Daoy (cell line): ENCODE measurements around the gene GNA15. TPM values are rescaled to one million over a fixed set of nuclear protein-coding genes. Genes with fewer than 3 reads are reported as not detected.

ENCODE experiments used
- DNase-seq: peaks from one replicate; pipeline ENCODE4 v3.0.0-alpha.2; 2015; ENCODE audit warnings: low read depth
- total RNA-seq: library from RNA; depleted of rRNA; stranded (reverse); fragments of >200 nt; shearing (Covaris generic); gene quantifications from 2 replicates; pipeline ENCODE4 v1.2.3, GENCODE V29; 2014

Gene GNA15
- total RNA-seq, 1 experiment from 2014 or later: not detected

DNA sequence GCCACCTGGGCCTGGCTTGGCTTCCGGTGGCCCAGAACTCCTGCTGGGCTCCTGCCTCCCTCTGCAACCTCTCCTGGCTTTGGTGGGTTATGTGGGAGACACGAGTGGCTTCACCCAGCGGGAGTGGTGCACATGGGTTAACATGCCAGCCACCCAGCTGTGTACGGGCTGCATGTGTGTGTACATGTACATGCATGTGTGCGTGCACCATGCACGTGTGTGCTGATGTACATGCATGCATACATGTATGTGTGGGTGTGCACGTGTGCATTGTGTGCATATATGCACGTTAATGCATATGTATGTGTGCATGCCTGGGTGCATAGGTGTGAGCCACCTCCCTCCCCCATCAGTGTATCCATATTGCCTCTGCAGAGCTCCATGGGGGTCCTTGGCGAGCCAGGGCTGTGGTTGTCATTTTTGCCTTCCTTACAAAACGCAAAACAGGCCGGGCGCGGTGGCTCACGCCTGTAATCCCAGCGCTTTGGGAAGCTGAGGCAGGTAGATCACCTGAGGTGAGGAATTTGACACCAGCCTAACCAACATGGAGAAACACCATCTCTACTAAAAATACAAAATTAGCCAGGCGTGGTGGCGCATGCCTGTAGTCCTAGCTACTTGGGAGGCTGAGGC lies 29.2 kb upstream of the GNA15 start:
- DNase-seq: no peak

DNA sequence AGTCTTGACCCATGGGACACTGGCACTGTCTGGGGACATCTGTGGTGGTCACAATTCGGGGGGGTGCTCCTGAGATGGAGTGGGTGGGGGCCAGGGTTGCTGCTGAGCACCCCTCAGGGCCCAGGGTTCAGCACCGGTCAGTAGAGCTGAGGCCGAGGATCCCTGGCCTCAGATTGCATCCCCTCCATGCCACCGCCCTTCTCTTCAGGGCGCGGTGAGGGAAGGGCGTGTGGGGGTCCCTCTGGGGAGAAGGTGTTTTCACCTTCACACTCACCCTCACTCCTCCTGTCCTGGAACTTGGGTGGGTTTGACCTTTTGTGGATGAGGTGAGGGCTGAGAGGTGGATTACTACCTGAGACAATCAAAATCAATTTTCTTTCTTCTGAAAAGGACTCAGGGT lies 28.2 kb upstream of the GNA15 start:
- DNase-seq: no peak

DNA sequence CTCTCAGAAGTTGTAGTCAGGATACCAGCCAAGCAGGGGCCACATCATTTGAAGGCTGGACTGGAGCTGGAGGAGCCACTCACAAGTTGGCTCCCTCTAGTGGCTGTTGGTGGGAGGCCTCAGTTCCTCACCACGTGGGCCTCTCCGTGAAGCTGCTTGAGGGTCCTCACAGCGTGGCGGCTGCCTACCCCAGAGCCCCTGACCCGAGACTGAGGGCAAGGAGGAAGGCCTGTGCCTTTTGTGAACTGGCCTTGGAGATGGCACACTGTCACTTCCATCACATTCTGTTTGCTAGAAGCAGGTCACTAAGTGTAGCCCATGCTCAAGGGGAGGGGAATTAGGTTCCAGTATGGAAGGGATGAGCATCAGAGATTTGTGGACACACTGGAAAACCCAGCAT lies 27.1 kb upstream of the GNA15 start:
- DNase-seq: peak; percentile 69

DNA sequence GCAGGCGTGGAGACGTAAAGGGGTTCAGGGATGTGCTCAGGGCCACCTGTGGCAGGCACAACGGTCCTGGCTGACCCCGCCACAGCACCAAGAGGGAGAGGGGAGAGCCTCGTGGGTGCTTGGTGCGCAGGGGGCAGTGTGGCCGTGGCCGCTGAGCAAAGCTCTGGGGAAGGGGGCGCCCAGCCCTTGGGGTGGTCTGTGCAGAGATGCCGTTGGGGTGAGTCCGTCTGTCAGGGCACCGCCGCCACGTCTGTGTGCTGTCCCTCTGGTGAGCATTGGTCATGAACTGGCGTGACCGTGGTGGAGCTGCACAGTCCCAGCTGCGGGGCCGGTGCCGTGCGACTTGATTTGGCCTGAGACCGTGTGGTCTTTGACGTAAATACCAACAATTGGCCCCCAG lies 26.3 kb upstream of the GNA15 start:
- no peak for DNase-seq

DNA sequence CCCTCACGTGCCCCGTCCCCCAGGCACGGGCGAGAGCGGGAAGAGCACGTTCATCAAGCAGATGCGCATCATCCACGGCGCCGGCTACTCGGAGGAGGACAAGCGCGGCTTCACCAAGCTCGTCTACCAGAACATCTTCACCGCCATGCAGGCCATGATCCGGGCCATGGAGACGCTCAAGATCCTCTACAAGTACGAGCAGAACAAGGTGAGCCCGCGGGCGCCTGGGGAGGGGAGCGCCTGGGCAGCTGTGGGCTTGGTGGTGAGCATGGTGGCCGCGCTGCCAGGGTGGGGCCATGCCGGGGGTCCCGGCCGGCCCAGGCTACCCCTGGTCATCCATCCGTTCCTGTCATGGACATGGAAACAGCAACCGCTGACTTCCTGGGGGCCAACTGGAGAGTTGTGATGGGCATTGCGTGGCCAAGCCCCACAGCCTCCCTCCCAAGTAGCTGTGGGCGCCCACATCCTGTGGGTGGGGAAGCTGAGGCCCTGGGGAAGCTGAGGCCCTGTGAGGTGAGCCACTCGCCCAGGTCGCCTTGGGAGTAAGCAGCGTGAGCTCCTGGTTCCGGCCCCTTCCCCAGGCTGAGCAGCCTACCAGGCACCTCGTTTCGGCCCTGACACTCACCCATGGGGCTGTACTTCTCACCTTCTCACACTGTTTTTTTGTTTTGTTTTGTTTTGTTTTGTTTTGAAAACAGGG lies 25.6 kb upstream of the GNA15 start:
- no peak for DNase-seq

DNA sequence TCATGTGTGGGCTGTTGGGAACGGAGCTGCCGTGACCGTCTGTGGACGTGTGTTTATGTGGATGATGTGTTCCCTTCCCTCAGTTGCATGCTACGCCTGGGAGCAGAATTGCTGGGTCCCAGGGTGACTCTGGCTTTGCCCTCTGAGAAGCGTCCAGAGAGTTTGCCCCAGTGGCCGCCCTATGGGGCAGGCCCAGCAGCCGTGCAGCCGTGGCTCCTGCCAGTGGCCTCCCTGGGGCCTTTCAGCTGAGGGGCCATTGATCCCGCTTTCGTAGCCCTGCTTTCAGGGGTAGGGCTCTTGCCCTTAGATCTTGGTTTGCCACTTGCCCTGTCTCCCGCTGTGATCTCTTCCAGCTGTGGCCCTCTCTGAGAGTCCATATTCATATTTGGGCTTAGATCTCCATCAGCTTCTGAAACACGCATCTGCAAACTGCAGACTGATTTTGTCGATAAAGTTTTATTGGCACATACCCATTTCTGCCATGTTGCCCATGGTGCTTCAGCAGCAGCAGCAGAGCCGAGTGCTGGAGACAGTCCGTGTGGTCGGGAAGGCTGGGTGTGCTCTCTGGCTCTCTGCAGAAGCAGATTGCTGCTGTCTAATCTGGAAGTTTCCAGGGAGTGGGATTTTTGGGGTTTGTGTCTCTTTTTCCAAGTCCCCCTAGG lies 24.1 kb upstream of the GNA15 start:
- no peak for DNase-seq

DNA sequence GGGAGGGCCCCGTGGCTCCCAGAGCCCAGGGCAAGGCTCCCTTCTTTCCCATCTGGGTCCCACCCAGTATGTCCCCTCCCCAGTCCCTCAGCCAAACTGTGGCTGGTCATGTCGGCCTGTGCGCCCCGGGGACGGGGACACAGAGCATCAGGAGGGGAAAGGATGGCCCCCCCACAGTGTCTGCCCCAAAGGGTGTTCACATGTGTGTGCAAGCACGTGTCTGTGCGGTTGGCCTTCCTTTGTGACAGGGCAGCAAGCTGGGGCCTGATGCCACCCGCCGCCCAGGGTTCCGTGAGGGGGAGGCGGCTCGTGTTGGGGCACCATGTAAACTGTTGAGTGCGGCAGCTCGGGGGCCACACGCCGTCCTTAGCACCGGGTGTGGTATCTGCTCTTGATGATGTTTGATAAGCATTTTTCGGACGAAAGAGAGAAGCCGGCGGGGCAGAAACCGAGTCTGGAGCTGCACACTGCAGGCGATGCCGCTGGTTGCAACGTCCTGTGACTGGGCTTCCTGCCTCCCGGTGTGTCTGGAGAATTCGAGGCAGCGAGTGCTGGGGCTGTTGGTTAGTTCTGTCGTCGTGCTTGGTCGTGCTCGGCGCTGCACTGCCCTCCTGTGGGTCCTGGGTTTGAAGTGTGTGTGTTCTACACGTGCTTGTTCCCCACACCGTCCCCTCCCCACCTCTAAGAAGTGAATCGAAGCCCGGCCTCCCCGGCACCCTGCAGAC lies 23.3 kb upstream of the GNA15 start:
- no peak for DNase-seq

DNA sequence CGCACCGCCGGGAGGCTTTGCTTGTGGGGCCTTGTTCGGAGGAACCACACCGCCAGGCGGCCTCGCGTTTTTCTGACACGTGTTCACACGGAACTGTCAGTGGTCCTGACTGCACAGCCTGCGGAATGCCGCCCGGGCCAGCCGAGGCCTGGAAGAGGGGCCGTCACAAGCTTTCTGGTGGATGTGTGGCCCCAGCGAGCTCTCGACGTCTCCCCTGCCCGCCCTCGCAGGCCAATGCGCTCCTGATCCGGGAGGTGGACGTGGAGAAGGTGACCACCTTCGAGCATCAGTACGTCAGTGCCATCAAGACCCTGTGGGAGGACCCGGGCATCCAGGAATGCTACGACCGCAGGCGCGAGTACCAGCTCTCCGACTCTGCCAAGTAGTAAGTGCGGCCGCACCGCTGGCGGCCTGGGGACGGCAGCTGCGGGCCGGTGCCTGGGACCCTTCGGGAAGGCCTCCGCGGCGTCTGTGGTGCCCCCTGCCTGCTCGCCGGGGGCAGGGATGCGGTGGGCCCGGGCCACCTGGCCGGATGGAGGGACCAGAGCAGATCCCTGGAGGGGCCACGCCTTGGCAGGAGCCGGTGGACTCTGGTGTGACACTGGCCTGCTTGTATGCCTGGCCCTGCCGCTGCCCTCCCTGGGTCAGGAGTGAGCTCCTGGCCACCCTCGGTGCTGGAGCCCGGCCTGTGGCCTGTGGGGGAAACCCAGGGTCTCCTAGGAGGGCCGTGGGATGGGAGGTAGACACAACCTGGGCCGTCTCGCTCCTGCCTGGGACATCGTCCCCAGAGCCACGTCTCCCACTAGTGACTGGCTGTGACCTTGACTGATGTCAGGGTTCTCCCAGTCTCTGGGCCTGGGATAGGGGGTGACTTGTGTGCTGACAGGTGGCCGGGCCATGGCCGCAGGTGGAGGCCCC lies 22.5 kb upstream of the GNA15 start:
- DNase-seq: no peak

DNA sequence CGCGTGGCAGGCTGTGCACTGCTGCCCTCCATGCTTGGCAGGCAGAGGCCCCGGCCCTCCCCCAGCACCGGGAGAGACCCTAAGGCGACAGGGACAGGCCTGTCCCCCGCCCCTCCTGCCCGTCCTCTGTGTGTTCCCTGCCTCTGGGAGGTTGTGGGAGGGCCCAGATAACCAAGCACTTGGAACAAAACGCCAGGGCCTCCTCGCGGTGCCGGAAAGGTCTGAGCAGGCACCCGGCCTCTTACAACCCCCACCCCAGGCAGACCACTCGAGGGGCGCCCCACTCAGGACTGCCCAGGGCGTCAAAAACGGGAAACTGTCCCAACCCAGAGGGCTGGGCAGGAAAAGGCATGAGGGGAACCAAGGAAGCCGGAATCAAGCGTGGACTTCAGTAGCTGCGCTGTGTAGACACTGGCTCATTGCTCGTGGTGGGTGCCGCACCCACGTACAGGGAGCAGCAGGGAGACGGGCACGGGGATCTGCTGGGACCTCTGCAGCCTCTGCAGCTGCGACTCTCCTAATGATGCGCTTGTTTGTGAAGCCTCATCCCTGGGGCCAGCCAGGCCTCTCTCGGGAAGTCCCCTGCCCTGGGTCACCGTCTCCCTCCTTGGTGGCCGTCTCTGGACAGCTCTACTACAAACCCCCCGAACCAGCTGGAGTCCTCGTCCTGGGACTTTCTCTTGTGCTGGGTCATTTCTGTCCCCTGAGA lies 21.7 kb upstream of the GNA15 start:
- DNase-seq: no peak

DNA sequence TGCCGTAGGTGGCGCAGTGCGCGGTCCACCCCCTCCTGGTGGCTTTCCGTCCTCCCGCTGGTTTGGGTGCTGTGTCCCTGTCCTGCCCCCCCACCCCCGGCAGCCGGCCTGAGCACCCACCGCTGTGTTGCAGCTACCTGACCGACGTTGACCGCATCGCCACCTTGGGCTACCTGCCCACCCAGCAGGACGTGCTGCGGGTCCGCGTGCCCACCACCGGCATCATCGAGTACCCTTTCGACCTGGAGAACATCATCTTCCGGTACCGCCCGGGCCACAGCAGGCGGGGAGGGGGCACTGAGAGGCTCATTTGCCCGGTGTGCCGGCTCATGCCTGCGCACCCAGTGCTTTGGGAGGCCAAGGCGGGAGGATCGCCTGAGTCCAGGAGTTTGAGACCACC lies 21.0 kb upstream of the GNA15 start:
- no peak for DNase-seq

DNA sequence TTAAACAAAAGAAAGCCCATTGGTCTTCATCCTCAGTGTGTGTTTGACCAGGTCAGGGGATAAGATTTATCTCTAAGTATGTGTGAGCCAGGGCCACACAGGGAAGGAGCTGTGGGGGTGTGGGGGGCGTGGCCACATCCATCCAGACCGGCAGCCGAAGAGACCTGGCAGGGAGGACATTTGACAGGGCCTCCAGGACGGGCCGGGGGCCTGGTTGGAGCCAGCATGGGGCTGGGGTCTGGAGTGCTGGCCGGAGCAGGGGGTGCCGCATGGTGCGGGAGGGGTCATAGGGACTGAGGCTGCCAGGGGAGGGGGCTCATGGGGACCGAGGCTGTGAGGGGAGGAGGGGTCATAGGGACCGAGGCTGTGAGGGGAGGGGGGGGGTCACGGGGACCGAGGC lies 20.4 kb upstream of the GNA15 start:
- no peak for DNase-seq

DNA sequence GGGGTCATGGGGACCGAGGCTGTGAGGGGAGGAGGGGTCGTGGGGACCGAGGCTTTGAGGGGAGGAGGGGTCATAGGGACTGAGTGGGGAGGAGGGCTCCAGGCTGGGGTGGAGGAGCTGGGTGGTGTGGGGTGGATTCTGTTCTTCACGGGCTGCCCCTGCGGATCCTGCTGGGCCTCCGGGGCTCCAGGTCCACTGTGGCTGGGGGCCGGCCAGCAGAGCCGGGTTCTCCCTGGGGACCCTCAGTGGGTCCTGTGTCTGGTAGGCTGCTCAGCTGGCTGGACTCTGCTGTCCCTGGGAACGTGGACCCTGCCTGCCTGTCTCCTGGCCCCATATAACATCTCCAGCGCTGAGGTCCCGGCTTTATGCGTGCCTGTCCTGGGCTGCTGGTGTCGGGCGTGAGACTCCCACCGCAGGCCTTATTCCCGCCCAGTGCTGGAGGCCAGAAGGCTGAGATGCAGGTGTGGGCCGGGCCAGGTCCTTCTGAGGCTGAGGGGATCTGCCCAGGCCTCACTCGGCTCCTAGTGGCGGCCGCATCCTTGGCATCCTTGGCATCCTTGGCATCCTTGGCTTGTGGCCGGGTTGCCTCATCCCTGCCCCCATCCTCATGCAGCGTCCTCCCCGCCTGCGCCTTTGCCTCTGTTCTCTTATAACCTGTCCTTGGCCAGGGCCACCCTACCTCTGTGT lies 19.8 kb upstream of the GNA15 start:
- DNase-seq: no peak

DNA sequence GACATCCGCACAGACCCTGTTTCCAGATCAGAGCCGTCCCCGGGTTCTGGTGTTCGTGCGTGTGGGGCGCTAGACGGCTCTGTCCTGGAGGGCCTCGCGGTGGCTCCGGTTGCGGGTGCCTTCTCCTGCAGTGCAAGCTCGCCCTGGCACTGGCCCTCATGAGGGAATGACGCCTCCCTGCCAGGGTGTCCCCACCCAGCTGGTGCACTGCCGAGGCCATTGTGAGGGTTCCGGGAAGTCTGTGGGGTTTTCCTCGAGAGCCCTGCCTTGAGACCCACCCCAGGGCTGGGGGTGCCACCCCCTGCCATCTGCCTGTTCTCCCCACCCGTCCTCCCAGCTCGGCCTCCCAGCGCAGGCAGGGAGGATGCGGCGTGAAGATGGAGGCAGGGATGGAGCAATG lies 19.2 kb upstream of the GNA15 start:
- DNase-seq: no peak

DNA sequence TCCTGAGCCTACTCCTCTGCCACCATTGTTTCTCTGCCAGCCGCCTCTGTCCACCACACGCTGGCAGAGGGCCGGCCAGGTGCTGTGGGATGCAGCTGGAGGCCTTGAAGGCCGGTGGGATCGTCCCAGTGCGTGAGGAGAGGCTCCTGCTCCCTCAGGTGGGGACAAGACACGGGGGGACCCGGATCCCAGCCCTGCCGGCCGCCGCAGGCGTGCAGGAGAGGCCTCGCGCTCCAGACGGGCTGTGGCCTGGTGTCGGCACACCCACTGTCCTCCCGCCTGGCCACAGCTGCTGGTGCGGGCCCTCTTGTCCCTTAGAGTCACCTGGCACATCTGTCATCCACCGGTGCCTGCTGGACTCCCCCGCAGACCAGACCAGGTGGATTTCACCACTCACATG lies 18.1 kb upstream of the GNA15 start:
- DNase-seq: no peak

DNA sequence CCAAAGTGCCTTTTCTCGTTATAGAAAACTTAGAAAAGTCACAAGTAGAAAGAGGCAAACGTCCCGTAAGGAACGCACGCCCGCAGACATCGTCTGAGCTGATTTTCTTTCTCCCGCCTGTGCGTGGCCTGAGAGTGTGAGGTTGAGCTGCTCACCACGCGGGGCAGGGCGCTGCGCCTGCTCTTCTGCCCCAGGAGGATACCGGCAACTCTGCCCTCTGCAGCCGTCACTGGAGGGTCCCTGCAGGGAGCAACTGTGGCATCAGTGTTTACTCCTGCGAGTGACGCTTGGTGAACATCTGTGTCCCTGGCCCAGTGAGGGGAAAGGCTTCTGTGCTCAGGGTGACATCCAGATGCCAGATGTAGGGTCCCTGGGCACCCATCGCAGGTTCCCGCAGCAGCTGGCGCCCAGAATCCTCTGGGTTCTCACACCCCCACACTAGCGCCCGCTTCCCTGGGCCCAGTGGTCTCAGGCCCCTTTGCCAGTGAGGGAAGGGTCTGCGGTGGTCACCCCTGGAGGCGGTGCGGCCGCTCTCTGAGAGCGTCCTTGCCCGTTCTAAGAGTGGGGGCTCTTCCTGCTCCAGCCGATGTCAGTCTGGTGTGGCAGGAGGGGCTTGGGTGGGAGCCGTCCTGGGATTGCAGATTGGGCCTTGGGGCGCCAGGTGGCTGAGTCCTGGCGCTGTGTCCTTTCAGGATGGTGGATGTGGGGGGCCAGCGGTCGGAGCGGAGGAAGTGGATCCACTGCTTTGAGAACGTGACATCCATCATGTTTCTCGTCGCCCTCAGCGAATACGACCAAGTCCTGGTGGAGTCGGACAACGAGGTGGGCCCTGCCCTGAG lies 17.4 kb upstream of the GNA15 start:
- no peak for DNase-seq

DNA sequence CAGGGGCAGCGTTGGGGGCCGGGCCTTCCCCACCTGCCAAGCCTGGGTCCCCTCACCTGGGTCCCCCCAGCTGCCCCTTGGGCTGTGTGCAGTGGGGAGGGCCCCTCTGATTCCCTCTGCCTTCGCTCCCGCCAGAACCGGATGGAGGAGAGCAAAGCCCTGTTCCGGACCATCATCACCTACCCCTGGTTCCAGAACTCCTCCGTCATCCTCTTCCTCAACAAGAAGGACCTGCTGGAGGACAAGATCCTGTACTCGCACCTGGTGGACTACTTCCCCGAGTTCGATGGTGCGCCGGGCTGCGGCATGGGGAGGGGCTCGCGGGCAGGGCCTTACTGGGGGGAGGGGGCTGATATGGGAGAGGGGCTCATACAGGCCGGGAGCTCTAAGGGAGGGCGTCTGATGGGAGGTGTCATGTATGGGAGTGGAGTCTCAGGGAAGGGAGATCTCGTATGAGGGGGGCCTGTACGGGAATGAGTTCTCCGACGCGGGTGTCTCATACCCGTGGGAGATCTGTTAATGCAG lies 16.7 kb upstream of the GNA15 start:
- no peak for DNase-seq

DNA sequence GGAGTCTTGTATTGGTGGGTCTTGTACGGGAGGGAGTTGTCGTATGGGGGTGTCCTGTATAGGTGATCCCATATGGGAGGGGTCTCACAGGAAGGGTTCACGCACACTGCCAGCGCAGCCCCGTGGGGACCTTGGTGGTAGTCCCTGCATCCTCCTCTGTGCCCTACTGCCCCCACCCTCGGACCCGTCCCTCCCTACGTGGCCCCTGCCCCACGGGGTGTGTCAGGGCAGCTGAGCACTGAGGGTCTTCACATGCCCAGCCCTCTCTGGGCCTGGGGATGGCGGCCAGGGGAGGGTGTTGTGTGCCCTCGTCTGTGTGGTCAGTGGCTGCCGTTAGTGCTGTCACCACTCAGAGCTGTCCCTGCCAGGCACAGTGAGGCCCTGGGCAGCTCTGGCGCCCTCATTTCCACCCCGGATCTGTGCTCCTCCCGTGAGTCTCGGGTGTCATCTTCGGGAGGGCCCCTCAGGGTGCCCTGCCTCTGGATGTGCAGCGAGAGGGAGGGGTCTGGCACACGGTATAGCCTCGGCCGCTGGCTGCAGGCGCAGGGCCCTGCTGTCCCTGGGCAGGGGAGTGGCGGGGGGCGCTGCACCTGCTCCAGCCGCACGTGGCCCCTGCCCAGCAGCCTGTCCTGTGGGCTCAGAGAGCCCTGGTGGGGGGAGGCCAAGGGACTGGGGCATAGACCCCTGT lies 16.0 kb upstream of the GNA15 start:
- DNase-seq: no peak

DNA sequence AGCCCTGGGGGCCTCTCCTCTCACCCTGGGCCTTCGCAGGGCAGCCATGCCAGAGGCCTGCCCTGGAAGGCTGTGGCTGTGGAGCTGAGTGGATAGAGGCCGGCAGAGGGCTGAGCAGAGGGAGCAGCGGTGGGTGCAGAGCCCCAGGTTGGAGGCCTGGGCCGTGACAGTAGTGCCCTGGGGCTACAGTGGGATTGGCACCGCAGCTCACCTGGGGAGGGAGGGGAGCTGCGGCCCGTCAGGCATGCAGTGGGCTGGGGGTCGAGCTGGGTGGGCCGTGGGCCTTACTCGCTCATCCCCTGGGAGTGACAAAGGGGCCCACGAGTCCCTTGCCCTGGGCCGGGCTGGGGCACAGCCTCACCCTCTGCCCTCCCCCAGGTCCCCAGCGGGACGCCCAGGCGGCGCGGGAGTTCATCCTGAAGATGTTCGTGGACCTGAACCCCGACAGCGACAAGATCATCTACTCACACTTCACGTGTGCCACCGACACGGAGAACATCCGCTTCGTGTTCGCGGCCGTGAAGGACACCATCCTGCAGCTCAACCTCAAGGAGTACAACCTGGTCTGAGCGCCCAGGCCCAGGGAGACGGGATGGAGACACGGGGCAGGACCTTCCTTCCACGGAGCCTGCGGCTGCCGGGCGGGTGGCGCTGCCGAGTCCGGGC lies 15.1 kb upstream of the GNA15 start:
- DNase-seq: no peak
